Caco-2 (cell line): Measurements from ENCODE around the gene AADACL4. TPM values are rescaled to one million over a fixed set of nuclear protein-coding genes. Genes with fewer than 3 reads are reported as not detected.

ENCODE experiments used
- BruUV-seq: library from RNA; stranded (reverse); fragments of 400-500 nt; replicated peaks from 2 replicates; lab custom pipeline; 2021; lab: Mats Ljungman, UMichigan
- CTCF ChIA-PET: fragments of 300-600 bp; sonication (Branson Sonifier 250); formaldehyde crosslinking; loops from one replicate; lab custom pipeline; 2022; ENCODE audit warnings: antibody characterized with exemption; lab: Charles Lee
- POLR2A ChIA-PET: fragments of 300-600 bp; sonication (Branson Sonifier 250); formaldehyde crosslinking; loops from one replicate; lab custom pipeline; 2022; ENCODE audit warnings: antibody characterized with exemption; lab: Charles Lee
- DNase-seq, 2 experiments: peaks; one replicate each; pipeline versions ENCODE4 v3.0.0 to v3.0.0-alpha.2; 2020 to 2022
- H3K27me3 ChIP-seq: replicated peaks from 2 replicates; pipeline ENCODE4 v1.6.0; 2011; ENCODE audit warnings: low read length; ENCODE audit not compliant: control insufficient read depth, insufficient read depth
- H3K36me3 ChIP-seq: 2 replicates; pipeline ENCODE4 v1.5.1; 2011; ENCODE audit warnings: low read length; ENCODE audit not compliant: control insufficient read depth, insufficient read depth
- H3K4me1 ChIP-seq: fragments of 250-450 bp; sonication (Bioruptor Pico); 2 replicates; pipeline ENCODE4 v1.5.1; 2020; ENCODE audit warnings: mild to moderate bottlenecking
- H3K4me3 ChIP-seq: 2 replicates; pipeline ENCODE4 v1.5.1; 2011; ENCODE audit warnings: low read depth, mild to moderate bottlenecking, control low read depth, low read length
- H3K9me3 ChIP-seq: fragments of 250-450 bp; sonication (Bioruptor Pico); 2 replicates; pipeline ENCODE4 v1.5.1; 2020; ENCODE audit warnings: mild to moderate bottlenecking, moderate library complexity
- H3K27ac Mint-ChIP-seq: one replicate; pipeline ENCODE4 v1.8.0; 2022; ENCODE audit warnings: mixed read lengths; ENCODE audit not compliant: unreplicated experiment
- H3K27me3 Mint-ChIP-seq: one replicate; pipeline ENCODE4 v1.8.0; 2022; ENCODE audit warnings: mixed read lengths; ENCODE audit not compliant: insufficient read depth, unreplicated experiment
- H3K36me3 Mint-ChIP-seq: one replicate; pipeline ENCODE4 v1.8.0; 2022; ENCODE audit warnings: mild to moderate bottlenecking, mixed read lengths; ENCODE audit not compliant: insufficient read depth, unreplicated experiment
- H3K4me1 Mint-ChIP-seq: one replicate; pipeline ENCODE4 v1.8.0; 2022; ENCODE audit warnings: low read depth, mixed read lengths; ENCODE audit not compliant: unreplicated experiment
- H3K4me3 Mint-ChIP-seq: one replicate; pipeline ENCODE4 v1.8.0; 2022; ENCODE audit warnings: mild to moderate bottlenecking, moderate library complexity, mixed read lengths; ENCODE audit not compliant: unreplicated experiment
- H3K9me3 Mint-ChIP-seq: one replicate; pipeline ENCODE4 v1.8.0; 2022; ENCODE audit warnings: mixed read lengths; ENCODE audit not compliant: unreplicated experiment
- CTCF ChIP-seq, 2 experiments: fragments of 200-600 bp in 1 of 2; IDR thresholded peaks; 1 replicate in 1 of 2; 2 replicates in 1 of 2; pipeline versions ENCODE4 v1.5.1 to v1.8.0; 2011 to 2022; ENCODE audit warnings: antibody characterized with exemption in 1 of 2, control low read depth in 1 of 2, inconsistent platforms in 1 of 2, low read depth in 1 of 2, low read length in 1 of 2, mild to moderate bottlenecking in 1 of 2, moderate library complexity in 1 of 2; ENCODE audit not compliant: insufficient read depth in 1 of 2, severe bottlenecking in 1 of 2, unreplicated experiment in 1 of 2
- intact Hi-C: fragments of 100-400 bp; cut with micrococcal nuclease; formaldehyde crosslinking; loops from one replicate; pipeline ENCODE4 v1.10.0; 2022; ENCODE audit not compliant: unreplicated experiment
- total RNA-seq: library from RNA; stranded (reverse); gene quantifications from 2 replicates; pipeline ENCODE4 v1.2.3, GENCODE V29; 2022

AADACL4 gene
- total RNA-seq, 1 experiment from 2014 or later = not detected

- Mint-ChIP-seq H3K4me1 (no peaks in the 10 kb centered on the region), H3K36me3 (peaks cover 5% of the 10 kb centered on the region), H3K27me3 (no peaks in the 10 kb centered on the region), H3K9me3 (no peaks in the 10 kb centered on the region), H3K27ac (no peak overlapping the region), H3K4me3 (no peak overlapping the region)
- no peak for TF ChIP-seq CTCF (IDR thresholded peaks at IDR 0.05; ENCODE audit: insufficient read depth in 1 of 2, low read depth in 1 of 2, low read length in 1 of 2, severe bottlenecking in 1 of 2, unreplicated experiment in 1 of 2)
- intact Hi-C loops = no loop called here
- no peak overlapping the region for H3K4me3 ChIP-seq
- ChIA-PET POLR2A (no interaction called here), CTCF (no interaction called here)
- no peaks in the 10 kb centered on the region for H3K9me3 ChIP-seq
- H3K27me3 ChIP-seq = no peaks in the 10 kb centered on the region
- BruUV-seq = no TSS peak
- no peak for DNase-seq
- no peaks in the 10 kb centered on the region for H3K4me1 ChIP-seq
- H3K36me3 ChIP-seq = no peaks in the 10 kb centered on the region
Measured at GRCh38 chr1:12629511-12629956, 14.4 kb upstream of the AADACL4 start.

DNA sequence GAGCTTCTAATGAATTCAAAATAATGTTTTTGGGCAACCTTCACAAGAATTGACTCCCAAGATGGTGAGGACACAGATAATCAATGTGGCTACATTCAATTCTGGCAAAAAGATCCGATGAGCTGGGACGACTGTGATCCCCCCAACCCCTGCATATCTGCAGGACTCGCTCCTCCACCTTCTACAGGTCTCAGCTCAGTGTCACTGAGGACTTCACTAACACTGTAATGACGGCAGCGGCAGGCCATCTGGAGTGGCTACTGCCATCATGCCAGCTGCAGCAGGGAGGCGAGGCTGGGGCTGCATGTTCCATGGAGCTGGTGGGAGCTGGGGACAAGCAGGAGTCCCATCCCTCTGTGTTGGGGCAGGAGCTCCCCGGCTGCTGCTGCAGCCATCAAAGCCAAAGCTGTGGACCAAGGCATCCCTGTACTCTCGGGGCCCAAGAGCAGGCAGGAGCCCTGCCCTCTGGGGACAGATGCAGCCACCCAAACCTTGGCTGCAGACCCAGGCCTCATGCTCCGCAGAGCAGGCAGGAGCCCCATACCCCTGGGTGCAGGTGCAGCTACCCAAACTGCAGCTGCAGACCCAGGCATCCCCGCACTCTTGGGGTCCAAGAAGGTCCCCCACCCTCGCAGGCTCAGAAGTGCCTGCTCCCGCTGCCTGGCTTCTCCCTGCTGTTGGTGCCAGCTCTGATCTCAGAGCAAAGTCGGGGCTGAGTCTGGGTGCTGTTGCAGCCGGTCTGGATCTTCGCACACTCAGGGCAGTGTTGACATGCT is 13.7 kb upstream of the AADACL4 start:
- no peak for DNase-seq
- H3K4me1 ChIP-seq = no peaks in the 10 kb centered on the region
- ChIA-PET CTCF (interaction anchor here (0.6 kb wide), 1 partner anchor 270 kb away, joined by 3 read pairs; no protein-coding TSS in a partner anchor), POLR2A (no interaction called here)
- no peaks in the 10 kb centered on the region for H3K4me1 Mint-ChIP-seq
- H3K36me3 ChIP-seq = no peaks in the 10 kb centered on the region
- TF ChIP-seq CTCF (IDR thresholded peaks at IDR 0.05; ENCODE audit: insufficient read depth in 1 of 2, low read depth in 1 of 2, low read length in 1 of 2, severe bottlenecking in 1 of 2, unreplicated experiment in 1 of 2) = no peak
- no peak overlapping the region for H3K27ac Mint-ChIP-seq
- H3K27me3 ChIP-seq = no peaks in the 10 kb centered on the region
- no peak overlapping the region for H3K4me3 ChIP-seq
- no peak overlapping the region for H3K4me3 Mint-ChIP-seq
- no peaks in the 10 kb centered on the region for H3K9me3 ChIP-seq
- intact Hi-C loops = no loop called here
- no TSS peak for BruUV-seq
- no peaks in the 10 kb centered on the region for H3K9me3 Mint-ChIP-seq
- no peaks in the 10 kb centered on the region for H3K27me3 Mint-ChIP-seq
- peaks cover 5% of the 10 kb centered on the region for H3K36me3 Mint-ChIP-seq

- intact Hi-C loops = no loop called here
- H3K9me3 Mint-ChIP-seq = no peaks in the 10 kb centered on the region
- no peak overlapping the region for H3K4me3 ChIP-seq
- no peaks in the 10 kb centered on the region for H3K27me3 Mint-ChIP-seq
- peaks cover 5% of the 10 kb centered on the region for H3K36me3 Mint-ChIP-seq
- H3K4me3 Mint-ChIP-seq = no peak overlapping the region
- H3K36me3 ChIP-seq = no peaks in the 10 kb centered on the region
- no peak for TF ChIP-seq CTCF (IDR thresholded peaks at IDR 0.05; ENCODE audit: insufficient read depth in 1 of 2, low read depth in 1 of 2, low read length in 1 of 2, severe bottlenecking in 1 of 2, unreplicated experiment in 1 of 2)
- no peaks in the 10 kb centered on the region; the same call in 1 of the 2 replicates for H3K9me3 ChIP-seq
- POLR2A ChIA-PET = no interaction called here
- peaks cover under 1% of the 10 kb centered on the region; the same call in 1 of the 2 replicates for H3K4me1 ChIP-seq
- no peak for DNase-seq
- CTCF ChIA-PET = interaction anchor here (1.7 kb wide), 1 partner anchor 28 kb away, joined by 3 read pairs; no protein-coding TSS in a partner anchor
- no peak overlapping the region for H3K27ac Mint-ChIP-seq
- no peaks in the 10 kb centered on the region for H3K4me1 Mint-ChIP-seq
- no TSS peak for BruUV-seq
- H3K27me3 ChIP-seq = no peaks in the 10 kb centered on the region
Measured at GRCh38 chr1:12630946-12631530, 12.8 kb upstream of the AADACL4 start.
